ENCODE results near the gene HOXA2. TPM values are rescaled to one million over a fixed set of nuclear protein-coding genes. Genes with fewer than 3 reads are reported as not detected.

Gene HOXA2
- total RNA-seq, 1 donor from 2014 or later: 2.0 TPM

DNA sequence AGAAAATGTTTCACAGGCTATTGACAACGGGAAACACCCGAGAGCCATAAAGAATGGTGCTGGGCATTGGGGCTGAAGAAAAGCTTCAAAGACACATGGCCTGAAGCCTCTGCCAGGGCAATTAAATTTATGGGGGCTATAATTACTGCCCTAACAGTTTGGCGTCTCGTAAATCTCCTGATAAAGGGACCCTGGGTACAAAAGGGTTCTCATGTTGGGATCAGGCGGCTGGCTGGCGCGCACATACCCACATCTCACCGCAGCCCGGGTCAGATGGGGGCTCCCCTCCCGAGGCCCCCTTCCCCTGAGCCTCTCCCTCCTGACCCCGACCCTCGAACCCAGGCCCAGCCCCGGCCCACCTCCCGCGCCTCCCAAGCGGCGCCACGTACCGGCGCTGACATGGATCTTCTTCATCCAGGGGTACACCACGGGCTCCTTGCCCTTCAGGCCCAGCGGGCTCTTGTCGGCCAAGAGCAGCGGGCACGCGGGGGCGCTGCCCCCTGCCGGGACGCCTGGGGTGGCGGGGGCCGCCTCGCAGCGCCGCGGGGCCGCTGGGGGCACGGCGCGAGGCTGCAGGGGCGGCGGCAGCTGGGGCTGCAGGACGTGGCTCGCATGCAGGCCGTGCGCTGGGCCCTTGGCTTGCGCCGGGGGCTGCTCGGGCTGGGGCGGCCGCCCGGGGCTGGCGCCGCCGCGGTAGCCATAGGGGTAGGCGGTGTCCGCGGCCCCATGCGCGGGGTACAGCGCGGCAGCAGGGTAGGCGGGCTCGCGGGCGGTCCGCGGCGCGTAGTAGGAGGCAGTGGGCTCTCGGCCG lies 27.5 kb upstream of the HOXA2 start:
- no peaks in the 10 kb centered on the region for H3K36me3 ChIP-seq
- peak overlapping the region; percentile 60 to 86 for H3K4me3 ChIP-seq
- H3K27me3 ChIP-seq: no peaks in the 10 kb centered on the region
- intact Hi-C loops (cut with DNase I): no loop called here
- TF ChIP-seq POLR2A (IDR thresholded peaks at IDR 0.05) (no peak), POLR2AphosphoS5 (IDR thresholded peaks at IDR 0.05; ENCODE audit: insufficient read depth in 1 of 2, low read depth in 1 of 2) (no peak)
- TF ChIP-seq, protein P1, sequence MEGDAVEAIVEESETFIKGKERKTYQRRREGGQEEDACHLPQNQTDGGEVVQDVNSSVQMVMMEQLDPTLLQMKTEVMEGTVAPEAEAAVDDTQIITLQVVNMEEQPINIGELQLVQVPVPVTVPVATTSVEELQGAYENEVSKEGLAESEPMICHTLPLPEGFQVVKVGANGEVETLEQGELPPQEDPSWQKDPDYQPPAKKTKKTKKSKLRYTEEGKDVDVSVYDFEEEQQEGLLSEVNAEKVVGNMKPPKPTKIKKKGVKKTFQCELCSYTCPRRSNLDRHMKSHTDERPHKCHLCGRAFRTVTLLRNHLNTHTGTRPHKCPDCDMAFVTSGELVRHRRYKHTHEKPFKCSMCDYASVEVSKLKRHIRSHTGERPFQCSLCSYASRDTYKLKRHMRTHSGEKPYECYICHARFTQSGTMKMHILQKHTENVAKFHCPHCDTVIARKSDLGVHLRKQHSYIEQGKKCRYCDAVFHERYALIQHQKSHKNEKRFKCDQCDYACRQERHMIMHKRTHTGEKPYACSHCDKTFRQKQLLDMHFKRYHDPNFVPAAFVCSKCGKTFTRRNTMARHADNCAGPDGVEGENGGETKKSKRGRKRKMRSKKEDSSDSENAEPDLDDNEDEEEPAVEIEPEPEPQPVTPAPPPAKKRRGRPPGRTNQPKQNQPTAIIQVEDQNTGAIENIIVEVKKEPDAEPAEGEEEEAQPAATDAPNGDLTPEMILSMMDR (IDR thresholded peaks at IDR 0.05): no peak
- H3K27ac ChIP-seq: peak overlapping the region; percentile 79
- peaks cover 16% of the 10 kb centered on the region for H3K4me1 ChIP-seq
- no peak for DNase-seq (ENCODE audit: extremely low spot score in 2 of 2)
- H3K9me3 ChIP-seq: no peaks in the 10 kb centered on the region

- no peak overlapping the region for H3K27ac ChIP-seq
- no peaks in the 10 kb centered on the region for H3K36me3 ChIP-seq
- no peaks in the 10 kb centered on the region for H3K9me3 ChIP-seq
- no peak for TF ChIP-seq POLR2A (IDR thresholded peaks at IDR 0.05)
- TF ChIP-seq POLR2AphosphoS5 (IDR thresholded peaks at IDR 0.05; ENCODE audit: insufficient read depth in 1 of 2, low read depth in 1 of 2): no peak
- TF ChIP-seq, protein P1 (IDR thresholded peaks at IDR 0.05): no peak
- H3K27me3 ChIP-seq: no peaks in the 10 kb centered on the region
- no peak overlapping the region for H3K4me3 ChIP-seq
- intact Hi-C loops (cut with DNase I): no loop called here
- H3K4me1 ChIP-seq: peaks cover 16% of the 10 kb centered on the region
- DNase-seq (ENCODE audit: extremely low spot score in 2 of 2): no peak
Observed at GRCh38 chr7:27128776-27129728, 26.6 kb upstream of the HOXA2 start.

- no peak overlapping the region for H3K4me3 ChIP-seq
- peaks cover 16% of the 10 kb centered on the region for H3K4me1 ChIP-seq
- TF ChIP-seq POLR2AphosphoS5 (IDR thresholded peaks at IDR 0.05; ENCODE audit: insufficient read depth in 1 of 2, low read depth in 1 of 2): no peak
- TF ChIP-seq, protein P1 (IDR thresholded peaks at IDR 0.05): no peak
- H3K36me3 ChIP-seq: no peaks in the 10 kb centered on the region
- no peak overlapping the region for H3K27ac ChIP-seq
- no peaks in the 10 kb centered on the region for H3K27me3 ChIP-seq
- H3K9me3 ChIP-seq: no peaks in the 10 kb centered on the region
- DNase-seq (ENCODE audit: extremely low spot score in 2 of 2): no peak
- intact Hi-C loops (cut with DNase I): no loop called here
Observed at GRCh38 chr7:27128034-27128433, 25.6 kb upstream of the HOXA2 start.

- no peak for DNase-seq (ENCODE audit: extremely low spot score in 2 of 2)
Observed at GRCh38 chr7:27126596-27127327, 24.3 kb upstream of the HOXA2 start.

More at GRCh38 chr7:27126596-27127327, 24.3 kb upstream of the HOXA2 start:
- no peak overlapping the region for H3K4me3 ChIP-seq
- H3K4me1 ChIP-seq: peaks cover 16% of the 10 kb centered on the region
- no peaks in the 10 kb centered on the region for H3K27me3 ChIP-seq
- no peaks in the 10 kb centered on the region for H3K9me3 ChIP-seq
- intact Hi-C loops (cut with DNase I): no loop called here
- H3K36me3 ChIP-seq: no peaks in the 10 kb centered on the region
- no peak overlapping the region for H3K27ac ChIP-seq
- no peak for TF ChIP-seq POLR2AphosphoS5 (IDR thresholded peaks at IDR 0.05; ENCODE audit: insufficient read depth in 1 of 2, low read depth in 1 of 2)
- TF ChIP-seq, protein P1 (IDR thresholded peaks at IDR 0.05): no peak
- TF ChIP-seq POLR2A (IDR thresholded peaks at IDR 0.05): no peak
